VCaP (cell line): ENCODE results near the gene SF3B4.

Experiments
- H3K27ac ChIP-seq: fragments of 450-650 bp; 2 replicates; pipeline ENCODE4 v1.5.1; 2017
- CTCF ChIP-seq: fragments of 450-650 bp; conservative IDR thresholded peaks from 2 replicates; pipeline ENCODE4 v1.5.1; 2017; ENCODE audit warnings: mild to moderate bottlenecking, moderate library complexity

Gene SF3B4

GRCh38 chr1:149931212-149931790 lies 3.7 kb upstream of the SF3B4 start:
- no peak for TF ChIP-seq CTCF
- peak overlapping the region; percentile 43; the same call in 1 of the 2 replicates for H3K27ac ChIP-seq

- H3K27ac ChIP-seq, result no peak overlapping the region
- no peak for TF ChIP-seq CTCF
Measured at GRCh38 chr1:149929856-149930255, 2.3 kb upstream of the SF3B4 start.

- H3K27ac ChIP-seq, result peak overlapping the region; percentile 97
- TF ChIP-seq CTCF, result no peak
Measured at GRCh38 chr1:149928401-149928724, 760 bp upstream of the SF3B4 start.

- no peak for TF ChIP-seq CTCF
- H3K27ac ChIP-seq, result peak overlapping the region; percentile 97
Measured at GRCh38 chr1:149927056-149927562, 494 bp downstream of the SF3B4 start.

- no peak for TF ChIP-seq CTCF
- no peak overlapping the region for H3K27ac ChIP-seq
Measured at GRCh38 chr1:149926296-149926695, 1.3 kb downstream of the SF3B4 start.

- no peak overlapping the region for H3K27ac ChIP-seq
- TF ChIP-seq CTCF, result no peak
Measured at GRCh38 chr1:149925751-149926150, 1.9 kb downstream of the SF3B4 start.

GRCh38 chr1:149925345-149925744 lies 2.3 kb downstream of the SF3B4 start:
- H3K27ac ChIP-seq, result no peak overlapping the region
- no peak for TF ChIP-seq CTCF
